IMR-90 (cell line): ENCODE measurements around the gene CIT. TPM values are rescaled to one million over a fixed set of nuclear protein-coding genes. Genes with fewer than 3 reads are reported as not detected.

ENCODE experiments used
- ATAC-seq: fragments of 200-7000 bp; cut with Tn5 transposase; 2 replicates; pipeline ENCODE4 v1.9.1; 2020; ENCODE audit warnings: low read depth, mild to moderate bottlenecking, moderate library complexity
- BruUV-seq: library from RNA; stranded (reverse); fragments of 400-500 nt; replicated peaks from 2 replicates; lab custom pipeline; 2021; lab: Mats Ljungman, UMichigan
- CTCF ChIA-PET: fragments of 300-600 bp; formaldehyde crosslinking; extraction: SDS; loops from one replicate; lab custom pipeline; 2021; ENCODE audit warnings: antibody characterized with exemption; lab: Yijun Ruan, JAX
- POLR2A ChIA-PET: fragments of 300-600 bp; sonication (Branson Sonifier 250); formaldehyde crosslinking; loops from one replicate; lab custom pipeline; 2022; ENCODE audit warnings: antibody characterized with exemption; ENCODE audit not compliant: unreplicated experiment; lab: Charles Lee
- DNase-seq: peaks from one replicate; pipeline ENCODE4 v3.0.0; 2013
- H2AFZ ChIP-seq: replicated peaks from 2 replicates; pipeline ENCODE3; 2013; ENCODE audit warnings: low read length, mild to moderate bottlenecking; ENCODE audit not compliant: poor library complexity
- H2AK5ac ChIP-seq: 2 replicates; pipeline ENCODE4 v1.6.1; 2013; ENCODE audit warnings: low read depth, low read length, inconsistent platforms
- H2AK9ac ChIP-seq: replicated peaks from 2 replicates; pipeline ENCODE3; 2013; ENCODE audit warnings: mild to moderate bottlenecking, low read depth, low read length, moderate library complexity; ENCODE audit not compliant: poor library complexity
- H2BK120ac ChIP-seq: 2 replicates; pipeline ENCODE4 v1.6.1; 2013; ENCODE audit warnings: low read depth, low read length, inconsistent platforms
- H2BK15ac ChIP-seq: 3 replicates; pipeline ENCODE4 v1.6.1; 2013; ENCODE audit warnings: low read depth, low read length, inconsistent platforms
- H2BK20ac ChIP-seq: 2 replicates; pipeline ENCODE4 v1.6.1; 2013; ENCODE audit warnings: low read depth, mild to moderate bottlenecking, inconsistent platforms, low read length, moderate library complexity
- H2BK5ac ChIP-seq: 2 replicates; pipeline ENCODE4 v1.6.1; 2013; ENCODE audit warnings: mild to moderate bottlenecking, low read depth, low read length, inconsistent platforms; ENCODE audit not compliant: poor library complexity, severe bottlenecking
- H3K14ac ChIP-seq: replicated peaks from 2 replicates; pipeline ENCODE4 v1.6.1; 2013; ENCODE audit warnings: low read depth, low read length, inconsistent platforms
- H3K18ac ChIP-seq: 2 replicates; pipeline ENCODE4 v1.6.1; 2013; ENCODE audit warnings: low read depth, low read length, control low read depth
- H3K23ac ChIP-seq: 2 replicates; pipeline ENCODE4 v1.6.1; 2013; ENCODE audit warnings: low read depth, low read length, inconsistent platforms
- H3K27ac ChIP-seq: 2 replicates; pipeline ENCODE4 v1.5.1; 2013; ENCODE audit warnings: mild to moderate bottlenecking, control low read depth, low read length; ENCODE audit not compliant: insufficient read depth
- H3K27me3 ChIP-seq: 2 replicates; pipeline ENCODE4 v1.6.1; 2013; ENCODE audit warnings: low read length; ENCODE audit not compliant: control insufficient read depth, insufficient read depth
- H3K36me3 ChIP-seq: 2 replicates; pipeline ENCODE4 v1.6.1; 2013; ENCODE audit warnings: low read length, mixed read lengths; ENCODE audit not compliant: control insufficient read depth, insufficient read depth
- H3K4ac ChIP-seq: 2 replicates; pipeline ENCODE4 v1.6.1; 2013; ENCODE audit warnings: low read depth, low read length, inconsistent platforms
- H3K4me1 ChIP-seq: 2 replicates; pipeline ENCODE4 v1.6.1; 2013; ENCODE audit warnings: low read length, mixed read lengths; ENCODE audit not compliant: control insufficient read depth, insufficient read depth
- H3K4me2 ChIP-seq: 2 replicates; pipeline ENCODE4 v1.6.1; 2013; ENCODE audit warnings: low read depth, mild to moderate bottlenecking, control low read depth, low read length, moderate library complexity
- H3K4me3 ChIP-seq: 2 replicates; pipeline ENCODE4 v1.5.1; 2013; ENCODE audit warnings: low read depth, mild to moderate bottlenecking, control low read depth, low read length, moderate library complexity; ENCODE audit not compliant: insufficient read depth
- H3K56ac ChIP-seq: 2 replicates; pipeline ENCODE4 v1.6.1; 2013; ENCODE audit warnings: low read length, inconsistent platforms; ENCODE audit not compliant: insufficient read depth; ENCODE audit errors: extremely low read depth
- H3K79me1 ChIP-seq, 2 experiments: 2 replicates each; pipeline ENCODE4 v1.6.1; 2013; ENCODE audit warnings: low read length in 2 of 2, inconsistent platforms in 1 of 2, low read depth in 1 of 2
- H3K9ac ChIP-seq: 2 replicates; pipeline ENCODE4 v1.6.1; 2013; ENCODE audit warnings: low read depth, low read length, control low read depth
- H3K9me1 ChIP-seq: 2 replicates; pipeline ENCODE4 v1.6.1; 2013; ENCODE audit warnings: low read length, inconsistent platforms; ENCODE audit not compliant: insufficient read depth
- H3K9me3 ChIP-seq: 2 replicates; pipeline ENCODE4 v1.6.1; 2013; ENCODE audit warnings: low read length; ENCODE audit not compliant: control insufficient read depth, insufficient read depth
- H4K20me1 ChIP-seq: 2 replicates; pipeline ENCODE4 v1.6.1; 2013; ENCODE audit warnings: low read length, inconsistent platforms; ENCODE audit not compliant: insufficient read depth
- H4K5ac ChIP-seq: 2 replicates; pipeline ENCODE4 v1.6.1; 2013; ENCODE audit warnings: mild to moderate bottlenecking, low read depth, low read length, control low read depth
- H4K8ac ChIP-seq, 2 experiments: 2 replicates each; pipeline ENCODE4 v1.6.1; 2013; ENCODE audit warnings: low read depth in 2 of 2, low read length in 2 of 2, control low read depth in 1 of 2, inconsistent platforms in 1 of 2
- H4K91ac ChIP-seq: 2 replicates; pipeline ENCODE4 v1.6.1; 2013; ENCODE audit warnings: low read depth, low read length, inconsistent platforms; ENCODE audit not compliant: insufficient read depth
- BHLHE40 ChIP-seq: fragments of 150-350 bp; IDR thresholded peaks from 2 replicates; pipeline ENCODE4 v1.6.1; 2016; ENCODE audit warnings: mild to moderate bottlenecking, low read depth, low read length
- MAFK ChIP-seq: IDR thresholded peaks from 2 replicates; pipeline ENCODE4 v1.6.1; 2012; ENCODE audit warnings: low read depth, low read length, improper control_type of control experiment
- MAZ ChIP-seq: IDR thresholded peaks from 2 replicates; pipeline ENCODE4 v1.6.1; 2012; ENCODE audit warnings: low read depth, mild to moderate bottlenecking, low read length, improper control_type of control experiment, moderate library complexity, borderline replicate concordance
- MXI1 ChIP-seq: IDR thresholded peaks from 2 replicates; pipeline ENCODE4 v1.6.1; 2012; ENCODE audit warnings: low read depth, mild to moderate bottlenecking, low read length, moderate library complexity, borderline replicate concordance
- POLR2A ChIP-seq: IDR thresholded peaks from 2 replicates; pipeline ENCODE4 v1.6.1; 2012; ENCODE audit warnings: mild to moderate bottlenecking, low read depth, low read length
- RCOR1 ChIP-seq: IDR thresholded peaks from 2 replicates; pipeline ENCODE4 v1.6.1; 2012; ENCODE audit warnings: mild to moderate bottlenecking, low read length, improper control_type of control experiment; ENCODE audit not compliant: insufficient replicate concordance
- RFX5 ChIP-seq: IDR thresholded peaks from 2 replicates; pipeline ENCODE4 v1.8.0; 2012; ENCODE audit warnings: low read depth, mild to moderate bottlenecking, low read length, moderate library complexity
- SMC3 ChIP-seq: fragments of 150-350 bp; IDR thresholded peaks from 2 replicates; pipeline ENCODE4 v1.6.1; 2016; ENCODE audit warnings: low read depth, mild to moderate bottlenecking, antibody characterized with exemption, low read length, moderate library complexity
- WGBS, 2 experiments: methylation state at CpG; one replicate each; pipeline versions ENCODE4 v1.1.5 to v1.1.7; 2013; ENCODE audit warnings: missing lambda C conversion rate in 2 of 2; ENCODE audit not compliant: insufficient read length in 1 of 2; ENCODE audit errors: extremely low coverage in 2 of 2; 5-methylcytosine and 5-hydroxymethylcytosine counted together
- dilution Hi-C: fragments of 300-500 bp; cut with HindIII; formaldehyde crosslinking; loops from one replicate; pipeline ENCODE4 v1.14.3; 2018; ENCODE audit warnings: low sequenced_read_pairs; ENCODE audit not compliant: unreplicated experiment
- in situ Hi-C: fragments of 300-500 bp; cut with MboI; formaldehyde crosslinking; loops from 3 replicates; pipeline ENCODE4 v1.14.3; 2019; ENCODE audit warnings: low sequenced_read_pairs, inconsistent platforms, mixed read lengths
- intact Hi-C: fragments of 100-400 bp; cut with micrococcal nuclease; formaldehyde crosslinking; loops from 2 replicates; pipeline ENCODE4 v1.10.0; 2022
- polyA plus RNA-seq, 3 experiments: library from polyadenylated mRNA; depleted of rRNA; stranded (reverse); fragments of >200 nt; gene quantifications; 2 replicates each; pipeline ENCODE4 v1.2.3, GENCODE V29; 2012; ENCODE audit warnings: low replicate concordance in 1 of 3
- total RNA-seq: library from RNA; depleted of rRNA; stranded (reverse); fragments of >200 nt; gene quantifications from 2 replicates; pipeline ENCODE4 v1.2.3, GENCODE V29; 2012
- TF ChIP-seq, protein P1 (sequence below): conservative IDR thresholded peaks from 2 replicates; pipeline ENCODE4 v1.5.1; 2012; ENCODE audit warnings: mild to moderate bottlenecking, low read depth, low read length, improper control_type of control experiment
- TF ChIP-seq, protein P2 (sequence below): fragments of 150-350 bp; IDR thresholded peaks from 2 replicates; pipeline ENCODE4 v1.6.1; 2016; ENCODE audit warnings: low read depth, mild to moderate bottlenecking, low read length, moderate library complexity, borderline replicate concordance
- TF ChIP-seq, protein P3 (sequence below): fragments of 150-350 bp; IDR thresholded peaks from 2 replicates; pipeline ENCODE4 v1.6.1; 2017; ENCODE audit warnings: mild to moderate bottlenecking, antibody characterized with exemption, low read length, low read depth

CIT gene
- total and polyA plus RNA-seq, 2 of the 4 experiments (the other 2 are of a cell fraction): 13.1 to 21.0 TPM

DNA sequence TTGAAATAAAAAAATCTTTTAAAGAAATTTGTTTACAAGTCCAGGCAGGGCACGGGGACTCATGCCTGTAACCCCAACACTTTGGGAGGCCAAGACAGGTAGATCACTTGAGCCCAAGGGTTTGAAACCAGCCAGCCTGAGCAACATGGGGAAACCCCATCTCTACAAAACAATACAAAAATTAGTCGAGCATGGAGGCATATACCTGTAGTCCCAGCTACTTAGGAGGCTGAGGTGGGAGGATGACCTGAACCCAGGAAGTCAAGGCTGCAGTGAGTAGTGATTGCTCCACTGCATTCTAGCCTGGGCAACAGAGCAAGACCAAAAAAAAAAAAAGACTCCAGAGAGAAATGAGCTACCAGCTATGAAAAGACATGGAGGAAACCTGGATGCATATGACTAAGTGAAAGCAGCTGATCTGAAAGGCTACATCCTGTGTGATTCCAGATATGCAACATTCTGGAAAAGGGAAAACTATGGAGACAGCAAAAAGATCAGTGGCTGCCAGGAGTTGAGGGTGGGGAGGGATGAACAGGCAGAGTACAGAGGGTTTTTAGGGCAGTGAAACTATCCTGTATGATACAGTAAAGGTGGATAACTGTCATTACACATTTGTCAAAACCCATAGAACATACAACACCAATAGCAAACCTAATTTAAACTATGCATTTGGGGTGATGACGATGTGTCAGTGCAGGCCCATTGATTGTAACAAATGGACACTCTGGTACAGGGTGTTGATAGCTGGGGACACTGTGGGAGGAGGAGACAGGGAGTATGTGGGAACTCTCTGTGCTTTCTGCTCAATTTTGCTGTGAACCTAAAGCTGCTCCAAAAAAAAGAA, 149.3 kb downstream of the CIT start:
- no TSS peak for BruUV-seq
- dilution Hi-C loops: no loop called here
- no peaks in the 10 kb centered on the region for H3K9me1 ChIP-seq
- no peak overlapping the region for H2BK120ac ChIP-seq
- H3K79me1 ChIP-seq: no peaks in the 10 kb centered on the region
- no peak overlapping the region for H3K56ac ChIP-seq
- H3K27ac ChIP-seq: no peak overlapping the region
- no peak overlapping the region for H3K4ac ChIP-seq
- H2AK9ac ChIP-seq: no peak overlapping the region
- no peaks in the 10 kb centered on the region for H3K4me1 ChIP-seq
- no CpG with 5 or more reads among the region's 3 CpGs for WGBS, 2 experiments
- H3K23ac ChIP-seq: no peak overlapping the region
- H3K9ac ChIP-seq: no peak overlapping the region
- H4K8ac ChIP-seq: no peak overlapping the region
- H3K4me3 ChIP-seq: no peak overlapping the region
- H3K18ac ChIP-seq: no peak overlapping the region
- no peak overlapping the region for H2AK5ac ChIP-seq
- H4K5ac ChIP-seq: no peak overlapping the region
- TF ChIP-seq, protein P1, sequence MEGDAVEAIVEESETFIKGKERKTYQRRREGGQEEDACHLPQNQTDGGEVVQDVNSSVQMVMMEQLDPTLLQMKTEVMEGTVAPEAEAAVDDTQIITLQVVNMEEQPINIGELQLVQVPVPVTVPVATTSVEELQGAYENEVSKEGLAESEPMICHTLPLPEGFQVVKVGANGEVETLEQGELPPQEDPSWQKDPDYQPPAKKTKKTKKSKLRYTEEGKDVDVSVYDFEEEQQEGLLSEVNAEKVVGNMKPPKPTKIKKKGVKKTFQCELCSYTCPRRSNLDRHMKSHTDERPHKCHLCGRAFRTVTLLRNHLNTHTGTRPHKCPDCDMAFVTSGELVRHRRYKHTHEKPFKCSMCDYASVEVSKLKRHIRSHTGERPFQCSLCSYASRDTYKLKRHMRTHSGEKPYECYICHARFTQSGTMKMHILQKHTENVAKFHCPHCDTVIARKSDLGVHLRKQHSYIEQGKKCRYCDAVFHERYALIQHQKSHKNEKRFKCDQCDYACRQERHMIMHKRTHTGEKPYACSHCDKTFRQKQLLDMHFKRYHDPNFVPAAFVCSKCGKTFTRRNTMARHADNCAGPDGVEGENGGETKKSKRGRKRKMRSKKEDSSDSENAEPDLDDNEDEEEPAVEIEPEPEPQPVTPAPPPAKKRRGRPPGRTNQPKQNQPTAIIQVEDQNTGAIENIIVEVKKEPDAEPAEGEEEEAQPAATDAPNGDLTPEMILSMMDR: no peak
- TF ChIP-seq MXI1: no peak
- TF ChIP-seq RCOR1: no peak
- TF ChIP-seq, protein P2, sequence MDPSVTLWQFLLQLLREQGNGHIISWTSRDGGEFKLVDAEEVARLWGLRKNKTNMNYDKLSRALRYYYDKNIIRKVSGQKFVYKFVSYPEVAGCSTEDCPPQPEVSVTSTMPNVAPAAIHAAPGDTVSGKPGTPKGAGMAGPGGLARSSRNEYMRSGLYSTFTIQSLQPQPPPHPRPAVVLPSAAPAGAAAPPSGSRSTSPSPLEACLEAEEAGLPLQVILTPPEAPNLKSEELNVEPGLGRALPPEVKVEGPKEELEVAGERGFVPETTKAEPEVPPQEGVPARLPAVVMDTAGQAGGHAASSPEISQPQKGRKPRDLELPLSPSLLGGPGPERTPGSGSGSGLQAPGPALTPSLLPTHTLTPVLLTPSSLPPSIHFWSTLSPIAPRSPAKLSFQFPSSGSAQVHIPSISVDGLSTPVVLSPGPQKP: no peak
- no peak for TF ChIP-seq MAFK
- TF ChIP-seq, protein P3, sequence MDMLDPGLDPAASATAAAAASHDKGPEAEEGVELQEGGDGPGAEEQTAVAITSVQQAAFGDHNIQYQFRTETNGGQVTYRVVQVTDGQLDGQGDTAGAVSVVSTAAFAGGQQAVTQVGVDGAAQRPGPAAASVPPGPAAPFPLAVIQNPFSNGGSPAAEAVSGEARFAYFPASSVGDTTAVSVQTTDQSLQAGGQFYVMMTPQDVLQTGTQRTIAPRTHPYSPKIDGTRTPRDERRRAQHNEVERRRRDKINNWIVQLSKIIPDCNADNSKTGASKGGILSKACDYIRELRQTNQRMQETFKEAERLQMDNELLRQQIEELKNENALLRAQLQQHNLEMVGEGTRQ: no peak
- TF ChIP-seq BHLHE40: no peak
- TF ChIP-seq SMC3: no peak
- no peak for TF ChIP-seq RFX5
- no peak for TF ChIP-seq MAZ
- no peak for TF ChIP-seq POLR2A
- no peak overlapping the region for H3K14ac ChIP-seq
- in situ Hi-C loops: no loop called here
- no peak overlapping the region for H4K91ac ChIP-seq
- ChIA-PET POLR2A (no interaction called here), CTCF (interaction anchor here (0.8 kb wide), 1 partner anchor 33 kb away, joined by 4 read pairs; no protein-coding TSS in a partner anchor)
- H2BK20ac ChIP-seq: no peak overlapping the region
- H2AFZ ChIP-seq: no peak overlapping the region
- ATAC-seq (no peak), DNase-seq (no peak)
- no peak overlapping the region for H3K4me2 ChIP-seq
- no peaks in the 10 kb centered on the region; the same call in 1 of the 2 replicates for H3K36me3 ChIP-seq
- H3K9me3 ChIP-seq: no peaks in the 10 kb centered on the region
- H2BK15ac ChIP-seq: no peak overlapping the region
- no peaks in the 10 kb centered on the region for H4K20me1 ChIP-seq
- H2BK5ac ChIP-seq: no peak overlapping the region
- intact Hi-C loops: no loop called here
- H3K27me3 ChIP-seq: no peaks in the 10 kb centered on the region
